OCI-LY7 (cell line): Measurements from ENCODE around the gene BEX1. TPM values are rescaled to one million over a fixed set of nuclear protein-coding genes. Genes with fewer than 3 reads are reported as not detected.

ENCODE experiments used
- BruUV-seq: library from RNA; stranded (reverse); fragments of 400-500 nt; replicated peaks from 2 replicates; lab custom pipeline; 2021; lab: Mats Ljungman, UMichigan
- CTCF ChIA-PET: fragments of 300-600 bp; sonication (Branson Sonifier 250); formaldehyde crosslinking; loops from one replicate; lab custom pipeline; 2022; ENCODE audit warnings: antibody characterized with exemption; ENCODE audit not compliant: unreplicated experiment; lab: Charles Lee
- POLR2A ChIA-PET: fragments of 300-600 bp; sonication (Branson Sonifier 250); formaldehyde crosslinking; loops from one replicate; lab custom pipeline; 2022; ENCODE audit warnings: antibody characterized with exemption; lab: Charles Lee
- DNase-seq: peaks from one replicate; pipeline ENCODE4 v3.0.0-alpha.2; 2015; ENCODE audit warnings: low spot score
- H2AFZ ChIP-seq: fragments of 200-600 bp; sonication (generic), shearing (Covaris generic); 2 replicates; pipeline ENCODE4 v1.6.1; 2014; ENCODE audit warnings: mild to moderate bottlenecking, antibody characterized with exemption, low read length, moderate library complexity
- H3K27ac ChIP-seq: fragments of 200-600 bp; sonication (generic); 2 replicates; pipeline ENCODE4 v1.5.1; 2014; ENCODE audit warnings: mixed run types, low read depth, mild to moderate bottlenecking, moderate library complexity, low read length, inconsistent platforms; ENCODE audit not compliant: poor library complexity, severe bottlenecking
- H3K36me3 ChIP-seq: fragments of 200-600 bp; sonication (generic); 2 replicates; pipeline ENCODE4 v1.6.1; 2014; ENCODE audit warnings: mild to moderate bottlenecking, antibody characterized with exemption, low read length, moderate library complexity, mixed read lengths; ENCODE audit not compliant: insufficient read depth
- H3K4me1 ChIP-seq: fragments of 200-600 bp; sonication (generic); 2 replicates; pipeline ENCODE4 v1.5.1; 2014; ENCODE audit warnings: mild to moderate bottlenecking, low read length; ENCODE audit not compliant: insufficient read depth, poor library complexity, severe bottlenecking
- H3K4me2 ChIP-seq: fragments of 200-600 bp; sonication (generic); 2 replicates; pipeline ENCODE4 v1.6.1; 2014; ENCODE audit warnings: mild to moderate bottlenecking, low read length
- H3K4me3 ChIP-seq: fragments of 200-600 bp; sonication (generic); 2 replicates; pipeline ENCODE4 v1.5.1; 2014; ENCODE audit warnings: mild to moderate bottlenecking, low read depth, low read length; ENCODE audit not compliant: poor library complexity, severe bottlenecking
- H3K79me2 ChIP-seq: fragments of 200-600 bp; sonication (generic); 2 replicates; pipeline ENCODE4 v1.6.1; 2016; ENCODE audit warnings: low read depth, mild to moderate bottlenecking, low read length, moderate library complexity, mixed read lengths; ENCODE audit not compliant: insufficient read depth
- H3K9me2 ChIP-seq: fragments of 200-600 bp; sonication (generic); 2 replicates; pipeline ENCODE4 v1.6.1; 2016; ENCODE audit warnings: mild to moderate bottlenecking, low read length, mixed read lengths; ENCODE audit not compliant: insufficient read depth
- H3K9me3 ChIP-seq: fragments of 200-600 bp; sonication (generic); 2 replicates; pipeline ENCODE4 v1.6.1; 2014; ENCODE audit warnings: mild to moderate bottlenecking, mixed run types, low read length, mixed read lengths
- H4K20me1 ChIP-seq: fragments of 200-600 bp; sonication (generic); 2 replicates; pipeline ENCODE4 v1.6.1; 2014; ENCODE audit warnings: mild to moderate bottlenecking, antibody characterized with exemption, low read length, moderate library complexity, mixed read lengths; ENCODE audit not compliant: insufficient read depth
- EZH2phosphoT487 ChIP-seq: fragments of 200-600 bp; sonication (generic); IDR thresholded peaks from 2 replicates; pipeline ENCODE4 v1.6.1; 2018; ENCODE audit warnings: low read depth, borderline replicate concordance, mild to moderate bottlenecking, mixed run types, antibody characterized with exemption, low read length, moderate library complexity, mixed read lengths
- intact Hi-C: fragments of 100-400 bp; cut with micrococcal nuclease; formaldehyde crosslinking; loops from one replicate; pipeline ENCODE4 v1.10.0; 2022; ENCODE audit not compliant: unreplicated experiment
- total RNA-seq, 2 experiments: library from RNA; depleted of rRNA in 1 of 2; stranded (reverse); fragments of >200 nt in 1 of 2; shearing (Covaris generic) in 1 of 2; gene quantifications; 2 replicates each; pipeline ENCODE4 v1.2.3, GENCODE V29; 2014 to 2022
- TF ChIP-seq, protein P1 (sequence below): fragments of 200-600 bp; sonication (generic); conservative IDR thresholded peaks from 2 replicates; pipeline ENCODE4 v1.5.1; 2014; ENCODE audit warnings: mild to moderate bottlenecking, antibody characterized with exemption, low read length, moderate library complexity, mixed read lengths

Gene BEX1
- total RNA-seq, 2 experiments from 2014 or later = not detected

DNA sequence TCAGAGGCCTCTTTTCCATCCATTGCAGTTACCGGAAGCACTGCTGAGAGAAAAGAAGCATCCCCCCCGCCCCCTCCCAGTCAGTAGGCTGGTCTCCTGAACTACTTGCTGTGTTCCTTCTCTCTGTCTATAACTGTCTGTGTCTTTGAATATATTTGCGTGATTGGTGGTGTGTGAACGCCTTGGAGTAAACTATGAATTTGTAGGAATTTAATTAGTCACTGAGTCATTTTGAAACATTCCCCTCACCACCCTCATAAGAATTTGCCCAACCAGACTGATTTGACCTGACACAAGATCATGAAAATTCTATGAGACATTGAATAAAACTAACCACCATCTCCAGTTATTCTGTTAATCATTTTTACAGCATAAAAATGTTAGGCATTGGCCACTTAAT is 35.7 kb upstream of the BEX1 start:
- ChIA-PET POLR2A (no interaction called here), CTCF (no interaction called here)
- no peaks in the 10 kb centered on the region for H3K9me3 ChIP-seq
- no peaks in the 10 kb centered on the region for H3K9me2 ChIP-seq
- no peak overlapping the region for H3K4me2 ChIP-seq
- BruUV-seq = no TSS peak
- no peak for DNase-seq
- H3K4me1 ChIP-seq = no peaks in the 10 kb centered on the region
- H3K4me3 ChIP-seq = no peak overlapping the region
- H2AFZ ChIP-seq = no peak overlapping the region
- no peak overlapping the region for H3K27ac ChIP-seq
- no peaks in the 10 kb centered on the region for H3K79me2 ChIP-seq
- H3K36me3 ChIP-seq = no peaks in the 10 kb centered on the region
- TF ChIP-seq, protein P1, sequence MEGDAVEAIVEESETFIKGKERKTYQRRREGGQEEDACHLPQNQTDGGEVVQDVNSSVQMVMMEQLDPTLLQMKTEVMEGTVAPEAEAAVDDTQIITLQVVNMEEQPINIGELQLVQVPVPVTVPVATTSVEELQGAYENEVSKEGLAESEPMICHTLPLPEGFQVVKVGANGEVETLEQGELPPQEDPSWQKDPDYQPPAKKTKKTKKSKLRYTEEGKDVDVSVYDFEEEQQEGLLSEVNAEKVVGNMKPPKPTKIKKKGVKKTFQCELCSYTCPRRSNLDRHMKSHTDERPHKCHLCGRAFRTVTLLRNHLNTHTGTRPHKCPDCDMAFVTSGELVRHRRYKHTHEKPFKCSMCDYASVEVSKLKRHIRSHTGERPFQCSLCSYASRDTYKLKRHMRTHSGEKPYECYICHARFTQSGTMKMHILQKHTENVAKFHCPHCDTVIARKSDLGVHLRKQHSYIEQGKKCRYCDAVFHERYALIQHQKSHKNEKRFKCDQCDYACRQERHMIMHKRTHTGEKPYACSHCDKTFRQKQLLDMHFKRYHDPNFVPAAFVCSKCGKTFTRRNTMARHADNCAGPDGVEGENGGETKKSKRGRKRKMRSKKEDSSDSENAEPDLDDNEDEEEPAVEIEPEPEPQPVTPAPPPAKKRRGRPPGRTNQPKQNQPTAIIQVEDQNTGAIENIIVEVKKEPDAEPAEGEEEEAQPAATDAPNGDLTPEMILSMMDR = no peak
- no peak for TF ChIP-seq EZH2phosphoT487
- no peaks in the 10 kb centered on the region for H4K20me1 ChIP-seq
- intact Hi-C loops = no loop called here

DNA sequence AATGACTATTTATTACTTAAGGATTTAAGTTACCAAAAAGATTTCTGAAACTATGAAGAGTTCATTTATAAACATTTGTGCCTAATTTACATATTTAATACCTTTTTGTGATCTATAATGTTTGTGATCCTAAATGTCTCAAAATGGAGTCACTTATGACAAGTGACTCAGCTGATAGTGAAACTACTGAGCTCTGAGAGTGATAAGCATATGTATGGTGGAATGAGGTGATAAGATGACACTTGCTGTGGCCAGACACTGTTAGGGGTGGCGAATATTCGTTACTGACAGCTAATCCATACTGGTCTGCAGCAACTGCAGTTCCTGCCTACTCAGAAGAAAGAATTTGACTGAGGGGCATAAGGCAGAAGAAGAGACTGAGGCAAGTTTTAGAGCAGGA is 34.5 kb upstream of the BEX1 start:
- H3K9me2 ChIP-seq = no peaks in the 10 kb centered on the region
- intact Hi-C loops = no loop called here
- TF ChIP-seq, protein P1 = no peak
- no peak for TF ChIP-seq EZH2phosphoT487
- H4K20me1 ChIP-seq = no peaks in the 10 kb centered on the region
- no peaks in the 10 kb centered on the region for H3K79me2 ChIP-seq
- no peak overlapping the region for H2AFZ ChIP-seq
- no peaks in the 10 kb centered on the region for H3K9me3 ChIP-seq
- ChIA-PET CTCF (no interaction called here), POLR2A (no interaction called here)
- no peaks in the 10 kb centered on the region for H3K4me1 ChIP-seq
- no peaks in the 10 kb centered on the region for H3K36me3 ChIP-seq
- no peak overlapping the region for H3K4me2 ChIP-seq
- no peak overlapping the region for H3K4me3 ChIP-seq
- BruUV-seq = no TSS peak
- H3K27ac ChIP-seq = no peak overlapping the region
- no peak for DNase-seq

DNA sequence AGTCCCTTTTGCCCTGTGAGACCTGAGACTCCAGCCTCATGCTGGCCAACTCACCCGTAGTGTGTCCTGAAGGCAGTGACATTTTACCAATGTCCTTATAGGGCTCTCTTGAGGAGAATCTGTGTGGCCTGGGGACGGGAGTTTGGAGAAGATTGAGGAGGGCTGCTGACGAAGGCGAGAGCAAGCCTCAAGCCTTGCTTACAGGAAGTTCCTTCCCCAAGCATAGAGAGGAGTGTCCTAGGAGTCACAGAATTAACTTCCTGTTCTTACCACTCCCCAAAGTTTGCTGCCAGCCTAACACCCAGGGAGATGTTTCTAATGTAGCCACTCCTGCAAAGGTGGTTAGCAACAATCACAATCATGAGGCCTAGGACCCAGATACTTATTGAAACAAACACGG is 29.0 kb upstream of the BEX1 start, which contains the start of gene NXF3:
Gene NXF3 (minus strand): TSS at position 202 of the 400 bp plus-strand sequence. CDS start 120 bp downstream, at position 82.
- Histone ChIP-seq H4K20me1 (no peaks in the 10 kb centered on the region), H3K27ac (no peak within 1 kb of the TSS), H3K9me3 (no peaks in the 10 kb centered on the region), H3K4me1 (no peaks in the 10 kb centered on the region), H3K36me3 (no peaks in the 10 kb centered on the region), H2AFZ (no peak within 1 kb of the TSS), H3K4me3 (no peak within 1 kb of the TSS), H3K9me2 (no peaks in the 10 kb centered on the region), H3K4me2 (no peak within 1 kb of the TSS), H3K79me2 (no peaks in the 10 kb centered on the region)
- TF ChIP-seq, protein P1 = no peak
- TF ChIP-seq EZH2phosphoT487 = no peak
- POLR2A ChIA-PET = no interaction called here
- CTCF ChIA-PET = no interaction called here
- intact Hi-C loops = no loop called here
- no TSS peak for BruUV-seq
- no peak for DNase-seq
